GM12878 (cell line): Measurements from ENCODE around the gene FUT7.

Source experiments
- GABPA ChIP-seq: IDR thresholded peaks from 2 replicates; pipeline ENCODE4 v1.6.1; 2014; ENCODE audit warnings: antibody characterized with exemption, low read depth, mild to moderate bottlenecking, inconsistent platforms
- HCFC1 ChIP-seq: fragments of 150-350 bp; IDR thresholded peaks from 2 replicates; pipeline ENCODE4 v1.6.1; 2014; ENCODE audit warnings: low read length
- POLR2AphosphoS5 ChIP-seq: IDR thresholded peaks from 2 replicates; pipeline ENCODE4 v1.6.1; 2011; ENCODE audit warnings: mild to moderate bottlenecking, low read length, inconsistent platforms
- SMAD5 ChIP-seq: IDR thresholded peaks from 2 replicates; pipeline ENCODE4 v1.6.1; 2016; ENCODE audit warnings: antibody characterized with exemption, low read depth
- YY1 ChIP-seq: IDR thresholded peaks from 2 replicates; pipeline ENCODE4 v1.6.1; 2011; ENCODE audit warnings: low read depth, mild to moderate bottlenecking, low read length
- ZNF274 ChIP-seq: IDR thresholded peaks from one replicate; pipeline ENCODE4 v1.8.0; 2011; ENCODE audit not compliant: insufficient read length, insufficient read depth
- TF ChIP-seq, protein P1 (sequence below): IDR thresholded peaks from 2 replicates; pipeline ENCODE4 v1.6.1; 2011; ENCODE audit warnings: borderline replicate concordance, low read depth, mild to moderate bottlenecking, moderate library complexity, low read length; ENCODE audit not compliant: insufficient read depth, poor library complexity, severe bottlenecking
- TF ChIP-seq, protein P2 (sequence below), 3 experiments: IDR thresholded peaks in 2 of 3; conservative IDR thresholded peaks in 1 of 3; 2 replicates each; pipeline ENCODE4 v1.5.1; 2011; ENCODE audit warnings: low read depth in 3 of 3, low read length in 3 of 3, mild to moderate bottlenecking in 3 of 3, control low read depth in 2 of 3, moderate library complexity in 2 of 3, inconsistent platforms in 1 of 3, mixed read lengths in 1 of 3; ENCODE audit not compliant: control insufficient read depth in 2 of 3, insufficient read depth in 1 of 3; ENCODE audit errors: extremely low read depth in 1 of 3
- TF ChIP-seq, protein P3 (sequence below): fragments of 450-650 bp; IDR thresholded peaks from 2 replicates; pipeline ENCODE4 v1.6.1; 2018; ENCODE audit warnings: mild to moderate bottlenecking, low read depth, moderate library complexity; ENCODE audit not compliant: partially characterized antibody
- TF ChIP-seq, protein P4 (sequence below): IDR thresholded peaks from 2 replicates; pipeline ENCODE4 v1.6.1; 2011; ENCODE audit warnings: mild to moderate bottlenecking, low read depth, low read length, moderate library complexity; ENCODE audit not compliant: insufficient replicate concordance

DNA sequence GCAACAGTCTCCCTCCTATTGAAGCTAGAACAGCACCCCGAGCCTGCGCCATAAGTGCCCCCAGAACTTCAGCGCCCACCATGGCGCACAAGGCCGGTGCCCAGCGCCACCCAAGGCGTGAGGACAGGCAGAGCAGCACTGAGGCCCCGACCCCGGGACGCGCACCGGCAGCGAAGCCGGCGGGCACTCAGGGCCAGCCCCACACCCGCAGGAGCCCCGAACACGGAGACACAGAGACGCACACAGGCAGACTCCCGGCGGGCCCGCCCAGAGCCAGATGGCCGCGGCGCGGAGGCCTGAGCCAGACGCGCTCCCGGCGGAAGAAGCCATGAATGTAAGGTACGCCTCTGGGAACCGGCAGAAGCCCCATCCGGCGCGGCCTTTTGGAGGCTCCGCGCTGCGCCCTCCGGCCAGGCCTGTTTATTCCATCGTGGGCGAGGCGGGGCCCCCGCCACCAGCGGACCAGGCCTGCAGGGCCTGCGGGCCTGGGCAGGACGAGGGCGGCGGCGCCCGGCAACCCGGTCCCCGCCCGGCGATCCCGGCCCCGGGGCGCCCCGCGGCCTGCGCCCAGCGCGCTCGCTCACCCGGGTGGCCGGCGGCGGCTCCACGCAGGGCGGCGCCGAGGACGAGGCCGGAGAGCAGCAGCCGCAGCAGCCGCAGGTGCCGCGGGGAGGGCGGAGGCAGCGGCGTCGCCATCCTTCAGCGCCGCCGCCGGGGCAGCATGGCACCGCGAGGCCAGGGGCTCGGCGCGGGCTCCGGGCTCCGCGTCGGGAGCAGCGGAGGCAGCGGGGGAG, 13.6 kb upstream of the FUT7 start:
- TF ChIP-seq GABPA (no peak), ZNF274 (no peak), SMAD5 (no peak), HCFC1 (no peak), YY1 (no peak), POLR2AphosphoS5 (no peak)
- TF ChIP-seq, protein P1, sequence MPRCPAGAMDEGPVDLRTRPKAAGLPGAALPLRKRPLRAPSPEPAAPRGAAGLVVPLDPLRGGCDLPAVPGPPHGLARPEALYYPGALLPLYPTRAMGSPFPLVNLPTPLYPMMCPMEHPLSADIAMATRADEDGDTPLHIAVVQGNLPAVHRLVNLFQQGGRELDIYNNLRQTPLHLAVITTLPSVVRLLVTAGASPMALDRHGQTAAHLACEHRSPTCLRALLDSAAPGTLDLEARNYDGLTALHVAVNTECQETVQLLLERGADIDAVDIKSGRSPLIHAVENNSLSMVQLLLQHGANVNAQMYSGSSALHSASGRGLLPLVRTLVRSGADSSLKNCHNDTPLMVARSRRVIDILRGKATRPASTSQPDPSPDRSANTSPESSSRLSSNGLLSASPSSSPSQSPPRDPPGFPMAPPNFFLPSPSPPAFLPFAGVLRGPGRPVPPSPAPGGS, result no peak
- TF ChIP-seq, protein P2, sequence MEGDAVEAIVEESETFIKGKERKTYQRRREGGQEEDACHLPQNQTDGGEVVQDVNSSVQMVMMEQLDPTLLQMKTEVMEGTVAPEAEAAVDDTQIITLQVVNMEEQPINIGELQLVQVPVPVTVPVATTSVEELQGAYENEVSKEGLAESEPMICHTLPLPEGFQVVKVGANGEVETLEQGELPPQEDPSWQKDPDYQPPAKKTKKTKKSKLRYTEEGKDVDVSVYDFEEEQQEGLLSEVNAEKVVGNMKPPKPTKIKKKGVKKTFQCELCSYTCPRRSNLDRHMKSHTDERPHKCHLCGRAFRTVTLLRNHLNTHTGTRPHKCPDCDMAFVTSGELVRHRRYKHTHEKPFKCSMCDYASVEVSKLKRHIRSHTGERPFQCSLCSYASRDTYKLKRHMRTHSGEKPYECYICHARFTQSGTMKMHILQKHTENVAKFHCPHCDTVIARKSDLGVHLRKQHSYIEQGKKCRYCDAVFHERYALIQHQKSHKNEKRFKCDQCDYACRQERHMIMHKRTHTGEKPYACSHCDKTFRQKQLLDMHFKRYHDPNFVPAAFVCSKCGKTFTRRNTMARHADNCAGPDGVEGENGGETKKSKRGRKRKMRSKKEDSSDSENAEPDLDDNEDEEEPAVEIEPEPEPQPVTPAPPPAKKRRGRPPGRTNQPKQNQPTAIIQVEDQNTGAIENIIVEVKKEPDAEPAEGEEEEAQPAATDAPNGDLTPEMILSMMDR (IDR thresholded peaks at IDR 0.05 in 2 of 3, conservative IDR thresholded peaks at IDR 0.05 in 1 of 3; ENCODE audit: control insufficient read depth in 2 of 3, extremely low read depth in 1 of 3, insufficient read depth in 1 of 3, low read depth in 3 of 3, low read length in 3 of 3), result no peak
- TF ChIP-seq, protein P3, sequence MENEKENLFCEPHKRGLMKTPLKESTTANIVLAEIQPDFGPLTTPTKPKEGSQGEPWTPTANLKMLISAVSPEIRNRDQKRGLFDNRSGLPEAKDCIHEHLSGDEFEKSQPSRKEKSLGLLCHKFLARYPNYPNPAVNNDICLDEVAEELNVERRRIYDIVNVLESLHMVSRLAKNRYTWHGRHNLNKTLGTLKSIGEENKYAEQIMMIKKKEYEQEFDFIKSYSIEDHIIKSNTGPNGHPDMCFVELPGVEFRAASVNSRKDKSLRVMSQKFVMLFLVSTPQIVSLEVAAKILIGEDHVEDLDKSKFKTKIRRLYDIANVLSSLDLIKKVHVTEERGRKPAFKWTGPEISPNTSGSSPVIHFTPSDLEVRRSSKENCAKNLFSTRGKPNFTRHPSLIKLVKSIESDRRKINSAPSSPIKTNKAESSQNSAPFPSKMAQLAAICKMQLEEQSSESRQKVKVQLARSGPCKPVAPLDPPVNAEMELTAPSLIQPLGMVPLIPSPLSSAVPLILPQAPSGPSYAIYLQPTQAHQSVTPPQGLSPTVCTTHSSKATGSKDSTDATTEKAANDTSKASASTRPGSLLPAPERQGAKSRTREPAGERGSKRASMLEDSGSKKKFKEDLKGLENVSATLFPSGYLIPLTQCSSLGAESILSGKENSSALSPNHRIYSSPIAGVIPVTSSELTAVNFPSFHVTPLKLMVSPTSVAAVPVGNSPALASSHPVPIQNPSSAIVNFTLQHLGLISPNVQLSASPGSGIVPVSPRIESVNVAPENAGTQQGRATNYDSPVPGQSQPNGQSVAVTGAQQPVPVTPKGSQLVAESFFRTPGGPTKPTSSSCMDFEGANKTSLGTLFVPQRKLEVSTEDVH, result no peak
- TF ChIP-seq, protein P4, sequence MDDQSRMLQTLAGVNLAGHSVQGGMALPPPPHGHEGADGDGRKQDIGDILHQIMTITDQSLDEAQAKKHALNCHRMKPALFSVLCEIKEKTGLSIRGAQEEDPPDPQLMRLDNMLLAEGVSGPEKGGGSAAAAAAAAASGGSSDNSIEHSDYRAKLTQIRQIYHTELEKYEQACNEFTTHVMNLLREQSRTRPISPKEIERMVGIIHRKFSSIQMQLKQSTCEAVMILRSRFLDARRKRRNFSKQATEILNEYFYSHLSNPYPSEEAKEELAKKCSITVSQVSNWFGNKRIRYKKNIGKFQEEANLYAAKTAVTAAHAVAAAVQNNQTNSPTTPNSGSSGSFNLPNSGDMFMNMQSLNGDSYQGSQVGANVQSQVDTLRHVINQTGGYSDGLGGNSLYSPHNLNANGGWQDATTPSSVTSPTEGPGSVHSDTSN, result no peak
